GM18508 (cell line): ENCODE data around the gene FMNL3.
"Not testable (repeated sequence)": the region's sequence is repeated elsewhere in the genome, so short reads cannot be mapped to it uniquely, and the experiment has no call there.

Experiments
- ATAC-seq: cut with Tn5 transposase; IDR thresholded peaks from one replicate; pipeline ENCODE4 v1.9.1; 2021; ENCODE audit warnings: moderate number of reproducible peaks; ENCODE audit not compliant: insufficient read depth, unreplicated experiment

Gene FMNL3

DNA sequence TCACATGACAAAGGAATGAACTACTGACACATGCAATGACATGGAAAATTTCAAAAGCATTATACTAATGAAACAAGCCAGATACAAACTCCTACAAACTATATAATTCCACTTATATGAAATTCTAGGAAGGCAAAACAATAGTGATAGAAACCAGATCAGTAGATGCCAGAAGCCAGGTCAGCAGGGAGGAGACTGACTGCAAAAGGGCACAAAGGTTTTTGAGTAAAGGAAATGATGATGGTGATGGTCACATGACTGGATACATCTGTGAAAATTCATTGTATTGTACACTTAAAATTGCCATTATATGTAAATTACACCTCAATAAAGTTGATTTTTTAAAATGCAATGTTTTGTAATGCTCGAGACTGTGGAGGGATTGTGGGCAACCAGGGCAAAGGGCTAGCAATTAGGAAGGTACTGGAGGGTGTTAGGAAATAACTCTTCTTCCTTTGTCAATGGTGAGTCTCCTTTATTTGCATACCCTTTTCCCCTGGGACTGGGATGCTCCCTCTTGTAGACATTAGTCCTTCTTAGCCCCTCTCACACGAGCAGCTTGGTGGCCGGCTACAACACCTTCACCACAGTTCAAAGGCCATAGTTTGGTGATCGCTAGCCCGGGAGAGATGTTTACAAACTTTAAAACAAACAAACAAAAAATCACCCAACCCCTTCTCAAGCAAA lies 90.5 kb downstream of the FMNL3 start:
- ATAC-seq = no peak

DNA sequence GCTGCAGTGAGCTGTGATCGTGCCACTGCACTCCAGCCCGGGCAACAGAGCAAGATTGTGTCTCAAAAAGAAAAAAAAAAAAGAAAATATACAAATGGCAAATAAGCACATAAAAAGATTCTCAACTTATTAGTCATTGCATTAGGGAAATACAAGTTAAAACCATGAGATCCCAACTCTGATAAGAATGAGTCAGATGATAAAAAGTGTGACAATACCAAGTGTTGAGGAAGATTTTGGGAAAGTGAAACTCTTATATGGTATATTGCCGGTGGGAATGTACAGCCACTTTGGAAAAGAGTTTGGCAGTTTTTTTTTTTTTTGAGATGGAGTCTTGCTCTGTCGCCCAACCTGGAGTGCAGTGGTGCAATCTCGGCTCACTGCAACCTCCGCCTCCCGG lies 91.5 kb downstream of the FMNL3 start:
- no peak for ATAC-seq

DNA sequence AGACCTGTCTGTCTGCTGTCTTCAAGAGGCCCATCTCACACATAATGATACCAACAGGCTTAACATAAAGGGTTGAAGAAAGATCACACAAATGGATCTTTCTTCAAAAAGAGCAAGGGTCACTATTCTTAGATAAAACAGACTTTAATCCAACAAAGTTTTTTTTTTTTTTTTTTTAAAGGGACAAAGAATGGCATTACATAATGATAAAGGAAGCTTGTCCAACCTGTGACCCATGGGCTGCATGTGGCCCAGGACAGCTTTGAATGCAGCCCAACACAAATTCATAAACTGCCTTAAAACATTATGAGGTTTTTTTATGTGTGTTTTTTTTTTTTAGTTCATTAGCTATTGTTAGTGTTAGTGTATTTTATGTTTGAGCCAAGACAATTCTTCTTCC lies 95.0 kb downstream of the FMNL3 start:
- ATAC-seq = no peak

DNA sequence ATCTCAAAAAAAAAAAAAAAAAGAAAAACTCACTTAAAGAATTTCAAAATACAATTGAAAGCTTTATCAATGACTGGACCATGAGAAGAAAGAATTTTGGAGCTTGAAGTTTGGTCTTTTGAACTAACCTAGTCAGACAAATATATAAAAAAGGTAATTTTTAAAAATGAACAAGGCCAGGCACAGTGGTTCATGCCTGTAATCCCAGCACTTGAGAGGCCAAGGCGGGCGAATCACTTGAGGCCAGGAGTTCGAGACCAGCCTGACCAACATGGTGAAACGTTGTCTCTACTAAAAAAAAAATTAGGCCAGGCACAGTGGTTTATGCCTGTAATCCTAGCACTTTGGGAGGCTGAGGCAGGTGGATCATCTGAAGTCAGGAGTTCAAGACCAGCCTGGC lies 96.4 kb downstream of the FMNL3 start:
- not testable (repeated sequence) for ATAC-seq

DNA sequence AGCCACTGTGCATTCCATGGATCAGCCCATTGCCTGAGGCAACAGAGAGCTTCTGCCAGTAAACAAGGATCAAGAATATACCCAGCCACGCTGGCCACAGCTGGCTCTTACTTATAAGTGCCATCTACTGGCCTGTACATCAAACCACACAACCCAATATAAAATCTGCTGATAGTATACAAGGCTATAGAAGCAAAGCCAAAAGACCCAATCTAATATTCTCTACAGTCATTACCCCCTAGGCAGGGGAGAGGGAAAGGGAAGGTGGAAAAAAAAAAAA lies 97.4 kb downstream of the FMNL3 start:
- ATAC-seq = no peak

DNA sequence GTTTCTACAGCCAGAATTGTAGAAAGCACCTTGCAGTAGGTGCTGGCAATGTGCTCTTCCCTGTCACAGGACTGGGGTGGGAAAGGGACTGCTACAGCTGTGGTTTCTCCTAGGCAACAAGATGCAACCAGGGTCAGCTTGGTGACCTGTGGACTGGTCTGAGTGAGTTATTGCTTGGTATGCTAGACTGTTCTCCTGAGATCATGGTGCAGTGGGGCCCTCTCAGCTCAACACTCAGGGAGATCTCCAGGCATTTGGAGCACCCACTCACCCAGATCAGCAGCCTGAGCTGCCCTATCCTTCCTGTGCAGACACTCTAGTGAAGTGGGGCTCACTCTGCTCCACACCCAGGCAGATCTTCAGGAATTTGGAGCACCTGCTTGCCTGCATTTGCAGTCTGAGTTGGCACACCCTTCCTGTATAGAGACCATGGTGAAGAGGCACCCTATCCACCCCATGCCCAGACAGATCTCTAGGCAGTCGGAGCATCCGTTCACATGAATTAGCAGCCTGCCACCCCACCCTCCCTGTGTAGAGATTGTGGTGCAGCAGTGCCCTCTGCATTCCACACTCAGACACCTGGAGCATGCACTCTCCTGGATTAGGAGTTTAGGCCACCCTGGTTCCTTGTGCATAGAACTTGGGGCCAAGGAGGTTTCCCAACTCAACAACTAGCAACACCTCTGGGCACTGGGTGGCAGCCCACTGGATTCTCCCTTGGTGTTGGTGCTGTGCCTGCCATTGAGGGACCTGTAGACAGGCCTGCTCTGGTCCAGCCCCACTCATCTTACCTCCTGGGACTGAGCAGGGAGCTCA lies 97.9 kb downstream of the FMNL3 start:
- no peak for ATAC-seq

DNA sequence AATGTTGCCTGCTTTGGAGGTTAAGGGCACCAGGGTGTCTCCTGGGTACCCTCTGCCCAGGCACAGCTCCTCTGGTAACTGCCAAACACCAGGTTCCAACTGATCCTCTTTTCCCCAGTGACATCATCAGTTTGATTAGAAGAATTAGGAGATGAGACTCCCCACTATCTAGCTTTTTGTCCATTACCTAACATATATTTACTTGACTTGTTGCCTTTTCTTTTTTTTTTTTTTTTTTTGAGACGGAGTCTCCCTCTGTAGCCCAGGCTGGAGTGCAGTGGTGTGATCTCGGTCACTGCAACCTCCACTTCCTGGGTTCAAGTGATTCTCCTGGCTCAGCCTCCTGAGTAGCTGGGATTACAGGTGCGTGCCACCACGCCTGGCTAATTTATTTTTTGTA lies 101.7 kb downstream of the FMNL3 start, which contains the start of gene FAM186B:
TSS of gene FAM186B (minus strand) at position 101 of the 400 bp plus-strand sequence. CDS start 162 bp downstream, outside the sequence.
- ATAC-seq = not testable (repeated sequence)

DNA sequence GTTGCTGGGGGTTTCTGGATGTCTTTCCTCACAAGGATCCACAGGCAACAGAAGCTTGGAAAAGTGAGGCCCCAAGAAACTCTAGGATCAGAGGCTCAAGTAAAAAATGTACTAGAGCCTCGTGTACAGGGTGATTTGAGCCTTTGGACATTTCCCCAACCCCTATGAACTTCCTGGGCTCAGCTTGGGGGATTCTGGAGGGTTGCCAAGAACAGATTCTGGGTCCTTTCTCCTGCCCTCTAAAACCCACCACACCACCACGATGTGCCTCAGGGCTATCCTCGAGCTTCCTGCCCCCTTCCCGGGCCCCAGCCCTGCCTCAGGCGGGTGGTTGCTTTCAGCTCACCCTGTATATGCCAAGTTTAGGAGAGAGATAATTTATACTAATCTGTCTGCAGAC lies 102.3 kb downstream of the FMNL3 start:
- ATAC-seq = no peak

DNA sequence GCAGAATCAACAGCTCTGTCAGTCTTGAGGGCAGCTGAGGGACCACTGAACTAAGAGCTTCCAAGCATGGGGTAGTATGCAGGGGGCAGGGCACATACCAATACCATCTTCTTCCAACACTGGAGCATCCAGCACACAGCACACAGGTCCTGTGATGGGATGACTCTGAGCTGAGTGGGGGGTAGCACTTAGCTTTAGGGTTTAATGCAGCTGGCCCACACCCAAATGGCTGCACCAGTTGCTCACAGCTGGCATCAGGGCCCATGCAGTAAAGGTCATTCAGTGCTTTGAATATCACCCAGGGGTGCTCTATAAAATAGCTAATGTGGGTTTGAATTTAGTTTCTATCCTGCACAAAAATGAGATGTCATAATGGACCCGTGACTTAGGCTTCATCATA lies 103.5 kb downstream of the FMNL3 start:
- ATAC-seq = no peak

DNA sequence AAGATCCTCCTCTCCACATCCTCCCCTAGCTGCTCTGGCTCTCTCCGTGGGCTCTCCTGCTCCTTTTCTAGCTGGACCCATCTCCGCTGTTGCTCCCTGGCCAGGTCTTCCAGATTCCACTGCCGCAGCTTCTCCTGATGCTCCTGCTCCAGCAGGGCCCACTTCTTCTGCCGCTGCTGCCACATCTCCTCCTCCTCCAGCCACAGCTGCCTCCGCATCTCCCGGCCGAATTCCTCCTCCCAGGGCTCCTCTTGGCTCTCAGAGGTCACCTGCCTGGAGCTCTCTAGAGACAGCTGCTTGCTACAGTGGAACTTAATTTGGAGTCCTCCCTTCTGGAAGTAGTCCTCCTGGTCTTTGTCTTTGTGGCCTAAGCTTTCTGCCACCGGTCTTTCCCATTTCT lies 107.2 kb downstream of the FMNL3 start:
- ATAC-seq = no peak

DNA sequence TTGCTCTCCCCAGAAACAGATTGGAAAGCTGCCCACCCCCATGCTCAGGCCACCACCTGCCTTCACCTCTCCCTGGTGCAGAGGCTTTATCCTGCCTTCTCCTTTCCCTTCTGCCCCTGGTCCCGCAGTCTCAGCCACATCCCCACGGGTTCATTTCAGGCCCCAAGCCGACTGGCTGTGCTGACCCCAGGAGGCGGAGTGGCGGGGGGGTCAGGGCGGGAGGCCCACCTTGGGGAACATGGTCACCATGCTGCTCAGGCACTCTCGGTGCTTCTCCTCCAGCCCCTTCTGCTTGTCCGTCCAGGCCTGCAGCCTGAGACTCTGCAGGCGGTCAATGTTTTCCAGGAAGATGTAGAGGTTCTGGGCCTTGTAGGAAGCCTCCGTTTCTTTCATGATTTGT lies 108.7 kb downstream of the FMNL3 start:
- ATAC-seq = no peak

DNA sequence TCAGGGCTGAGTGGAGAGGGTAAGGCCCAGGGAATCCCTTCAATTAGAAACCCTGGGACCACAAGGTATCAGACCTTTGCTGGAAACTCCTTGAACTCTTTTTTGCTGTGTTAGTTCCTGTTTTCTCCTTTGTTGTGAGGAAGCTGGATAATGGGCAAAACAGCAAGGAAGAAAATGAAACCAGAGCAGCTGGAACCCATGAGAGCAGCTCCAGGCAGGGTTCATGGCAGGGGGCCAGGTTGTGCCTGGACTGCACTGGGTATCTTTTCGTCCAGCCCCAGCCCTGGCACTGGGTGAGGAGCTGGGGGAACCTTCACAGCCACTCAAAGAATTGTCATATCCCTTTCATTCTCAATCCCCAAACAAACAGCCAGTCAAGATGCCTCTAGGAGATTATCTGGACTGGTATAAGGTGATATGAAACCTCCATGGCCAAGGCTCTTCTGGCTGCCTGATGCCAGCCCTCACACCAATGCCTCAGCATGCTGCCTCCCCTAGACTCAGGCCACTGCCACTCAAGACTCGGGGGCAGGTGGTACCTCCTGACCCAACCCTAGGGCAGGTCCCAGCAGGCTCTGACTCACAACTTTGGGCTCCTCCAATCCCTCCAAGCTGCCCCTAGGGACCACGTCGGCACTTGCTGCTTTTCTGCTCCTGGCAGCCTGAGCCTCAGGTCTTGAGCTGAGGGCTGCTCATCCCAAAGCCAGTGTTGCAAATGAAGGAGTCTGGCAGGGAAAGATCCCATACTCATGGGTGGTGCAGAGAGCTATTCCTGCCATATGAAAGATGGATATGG lies 118.3 kb downstream of the FMNL3 start:
- ATAC-seq = no peak

DNA sequence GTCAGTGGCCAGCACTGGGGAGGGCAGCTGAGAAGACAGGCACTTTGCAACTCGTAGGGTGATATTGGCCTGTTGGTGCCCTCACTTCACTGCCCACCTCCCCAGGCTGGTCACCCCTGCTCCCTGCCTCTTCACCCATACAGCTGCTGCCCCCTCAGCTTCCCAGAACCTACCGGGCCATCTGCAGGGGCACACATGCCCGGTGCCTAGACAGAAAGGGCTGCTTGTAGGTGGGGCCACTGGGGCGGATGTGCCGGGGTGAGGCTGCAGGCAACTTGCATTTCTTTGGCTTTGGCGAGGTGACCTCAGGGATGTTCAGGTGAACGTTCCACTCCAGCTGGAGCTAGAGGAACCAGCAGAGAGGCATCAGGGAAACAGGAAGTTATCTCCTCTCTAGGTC lies 118.9 kb downstream of the FMNL3 start:
- no peak for ATAC-seq

DNA sequence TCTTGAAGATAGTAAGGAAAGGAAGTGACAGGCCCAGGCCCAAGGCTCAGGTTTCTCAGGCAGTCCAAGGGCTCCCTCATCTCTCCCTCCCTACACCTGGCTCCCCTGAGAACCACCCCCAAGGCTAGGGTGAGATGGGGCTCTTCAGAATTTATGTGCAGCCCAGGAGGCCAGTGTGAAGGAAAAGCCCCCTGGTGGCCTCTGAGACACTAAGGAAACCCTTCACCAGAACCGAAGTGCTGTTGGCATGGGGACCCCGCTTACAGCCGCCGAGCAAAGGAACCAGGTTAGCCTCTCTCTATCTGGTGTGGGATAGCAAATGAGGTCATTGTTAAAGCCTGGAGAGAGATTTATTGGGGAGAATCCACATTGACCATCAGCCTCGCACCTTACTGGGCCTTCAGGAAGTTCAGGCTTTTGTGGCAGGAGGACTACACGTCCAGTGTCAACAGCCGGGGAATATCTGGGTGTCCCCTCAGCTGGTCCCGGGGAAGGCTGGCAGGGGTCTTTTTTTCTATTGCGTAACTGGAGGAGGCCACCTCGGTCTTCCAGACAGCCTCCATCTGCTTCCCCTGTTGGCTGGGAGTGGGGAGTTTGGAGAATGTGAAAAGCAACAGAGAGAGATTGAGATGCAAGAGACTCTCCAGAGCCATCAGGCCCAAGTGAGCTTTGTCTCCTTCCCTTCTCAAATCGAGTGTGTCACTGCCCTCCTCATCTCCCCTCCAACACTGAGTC lies 119.9 kb downstream of the FMNL3 start:
- ATAC-seq = no peak
